ENCODE results near the gene IGF2BP1. TPM values are rescaled to one million over a fixed set of nuclear protein-coding genes. Genes with fewer than 3 reads are reported as not detected.

The IGF2BP1 gene
- total and polyA plus RNA-seq, 2 of the 8 experiments (the other 6 are each of a cell fraction or from before 2014, with no cell fraction given): 41.6 to 513 TPM

- WGBS, 2 experiments (ENCODE audit: extremely low coverage in 1 of 2, insufficient coverage in 1 of 2, insufficient read length in 1 of 2, insufficient replicate concordance in 2 of 2, low coverage in 1 of 2, low lambda C conversion rate in 2 of 2, missing lambda C conversion rate in 1 of 2): 3% methylated on average over 20 of the region's 23 CpGs; no CpG with 5 or more reads in 1 of the 2 experiments
- Histone ChIP-seq H4K20me1 (replicated peaks in 1 of 2; ENCODE audit: control insufficient read depth in 1 of 2, insufficient read depth in 2 of 2, low read length in 2 of 2) (peaks cover 2 to 12% of the 10 kb centered on the region in 2 experiments), H2BK120ac (replicated peaks; ENCODE audit: low read depth, low read length) (no peak overlapping the region), H4K5ac (ENCODE audit: insufficient read length, low read depth, low read length) (peak overlapping the region; percentile 66), H3K4ac (replicated peaks; ENCODE audit: insufficient read length, low read depth, low read length) (peak overlapping the region; percentile 28), H3K79me2 (ENCODE audit: control insufficient read depth in 1 of 2, insufficient read depth in 2 of 2, low read length in 2 of 2) (peaks cover 36 to 49% of the 10 kb centered on the region in 2 experiments), H4K91ac (replicated peaks; ENCODE audit: insufficient read length, low read length) (peak overlapping the region; percentile 94), H3K23me2 (ENCODE audit: low read depth, low read length) (peaks cover 20% of the 10 kb centered on the region), H3K4me1 (replicated peaks in 1 of 4; ENCODE audit: control insufficient read depth in 3 of 4, insufficient read depth in 4 of 4, low read length in 3 of 4) (peaks cover 0 to 9% (median 3%) of the 10 kb centered on the region in 4 experiments; a peak in 4 of 7 replicates), H4K8ac (ENCODE audit: extremely low read depth, insufficient read depth, low read length) (peak overlapping the region; percentile 92; the same call in 1 of the 2 replicates), H3K9me3 (ENCODE audit: insufficient read depth in 2 of 2, low read depth in 1 of 2, low read length in 1 of 2) (no peaks in the 10 kb centered on the region), H3K14ac (ENCODE audit: insufficient read length) (no peak overlapping the region), H2AK5ac (ENCODE audit: low read depth, low read length) (peak overlapping the region; percentile 84; the same call in 1 of the 2 replicates), H3K9ac (replicated peaks in 1 of 4; ENCODE audit: extremely low read depth in 1 of 4, low read depth in 3 of 4, low read length in 3 of 4) (peak overlapping the region; percentile 66 to 98 (median 94)), H2BK15ac (ENCODE audit: low read length) (peak overlapping the region; percentile 29; the same call in 1 of the 2 replicates), H3K36me3 (ENCODE audit: control insufficient read depth in 2 of 4, insufficient read depth in 4 of 4, low read length in 3 of 4) (peaks cover 0 to 31% (median 0%) of the 10 kb centered on the region in 4 experiments; a peak in 1 of 8 replicates), H3K18ac (ENCODE audit: extremely low read depth, low read length) (peak overlapping the region; percentile 89), H3K79me1 (ENCODE audit: low read depth, low read length) (no peaks in the 10 kb centered on the region), H3K4me3 (ENCODE audit: extremely low read depth in 1 of 4, insufficient read depth in 2 of 4, low read depth in 3 of 4, low read length in 4 of 4) (peak overlapping the region; percentile 91 to 100 (median 96)), H2BK5ac (ENCODE audit: low read depth, low read length) (peak overlapping the region; percentile 94), H2AFZ (ENCODE audit: low read length) (no peak overlapping the region), H3K23ac (ENCODE audit: insufficient read length) (no peak overlapping the region), H3K4me2 (ENCODE audit: insufficient read depth in 1 of 2, low read depth in 2 of 2, low read length in 2 of 2) (peak overlapping the region; percentile 86 to 88), H2BK20ac (ENCODE audit: low read length) (no peak overlapping the region), H2BK12ac (ENCODE audit: low read depth, low read length) (no peak overlapping the region), H3K27me3 (replicated peaks in 1 of 4; ENCODE audit: control insufficient read depth in 3 of 4, extremely low read depth in 1 of 4, insufficient read depth in 3 of 4, low read length in 3 of 4) (no peaks in the 10 kb centered on the region), H3K27ac (ENCODE audit: low read depth, low read length) (peak overlapping the region; percentile 98; the same call in 1 of the 2 replicates), H3K56ac (replicated peaks; ENCODE audit: insufficient read length, low read depth, low read length) (peak overlapping the region; percentile 91)
- FAIRE-seq: no peak
- ChIA-PET CTCF (ENCODE audit: partially characterized antibody) (interaction anchor here (0.8 to 5.2 kb wide), 9 partner anchors 17 to 42 kb away, joined by 3 to 43 read pairs (median 4); no protein-coding TSS in a partner anchor), POLR2A (ENCODE audit: partially characterized antibody) (interaction anchor here (0.7 to 14.3 kb wide), 34 partner anchors 9 to 258 kb away, joined by 3 to 366 read pairs (median 6); partner anchors contain the start of genes ATP5MC1, GIP, SNF8 and UBE2Z)
- no peak for DNase-seq (ENCODE audit: low read depth in 1 of 2, low spot score in 2 of 2)
- TF ChIP-seq BCL11A (IDR thresholded peaks at IDR 0.05; ENCODE audit: low read depth in 2 of 2, low read length in 2 of 2) (no peak), CTBP2 (IDR thresholded peaks at IDR 0.05; ENCODE audit: borderline replicate concordance, insufficient read depth, insufficient read length, low read length) (no peak), RBBP5 (IDR thresholded peaks at IDR 0.05; ENCODE audit: borderline replicate concordance, low read depth, low read length) (0 out of 2 replicates have a peak, but pooled peaks have one; percentile 29), NRF1 (IDR thresholded peaks at IDR 0.05; ENCODE audit: low read depth, low read length) (no peak), SAP30 (IDR thresholded peaks at IDR 0.05; ENCODE audit: insufficient read depth, insufficient replicate concordance, low read length) (no peak), HDAC2 (IDR thresholded peaks at IDR 0.05; ENCODE audit: borderline replicate concordance in 1 of 2, low read depth in 2 of 2, low read length in 2 of 2) (0 out of 4 replicates have a peak, but pooled peaks of 1 of the 2 experiments have one; percentile 3), JUND (IDR thresholded peaks at IDR 0.05; ENCODE audit: low read length) (no peak), FOSL1 (IDR thresholded peaks at IDR 0.05; ENCODE audit: insufficient read depth, low read depth, low read length) (no peak), POLR2A (IDR thresholded peaks at IDR 0.05; ENCODE audit: control extremely low read depth in 1 of 2, low read depth in 2 of 2, low read length in 2 of 2) (peak in 1 of 2 experiments; percentile 0; a peak in 1 of 3 replicates), ZNF274 (IDR thresholded peaks at IDR 0.05; ENCODE audit: borderline replicate concordance, extremely low read depth, low read length) (no peak), SP4 (IDR thresholded peaks at IDR 0.05; ENCODE audit: low read length) (no peak), RAD21 (IDR thresholded peaks at IDR 0.05 in 1 of 2, conservative IDR thresholded peaks at IDR 0.05 in 1 of 2; ENCODE audit: low read depth in 2 of 2, low read length in 2 of 2) (no peak)
These were observed 473 bp upstream of the IGF2BP1 start for GRCh38 chr17:48996722-48997102.
